ENCODE data around the gene TPRX2. TPM values are rescaled to one million over a fixed set of nuclear protein-coding genes. Genes with fewer than 3 reads are reported as not detected.

Gene TPRX2
- total RNA-seq, 2 donors from 2014 or later, result not detected

DNA sequence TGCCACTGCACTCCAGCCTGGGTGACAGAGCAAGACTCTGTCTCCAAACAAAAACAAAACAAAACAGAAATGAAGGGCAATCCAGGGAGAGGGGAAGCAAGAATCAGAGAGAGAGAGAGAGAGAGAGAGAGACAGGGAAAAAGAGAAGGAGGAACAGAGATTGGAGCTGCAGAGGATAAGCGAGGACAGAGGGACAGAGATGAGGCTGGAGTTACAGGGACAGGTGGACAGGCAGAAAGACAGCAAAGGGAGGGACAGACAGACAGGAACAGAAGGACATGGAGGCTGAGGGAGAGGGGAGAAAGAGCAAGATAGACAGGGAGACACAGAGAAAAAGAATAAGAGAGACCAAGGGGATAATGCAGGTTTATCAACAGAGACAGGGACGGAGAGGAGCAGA is 38.6 kb upstream of the TPRX2 start:
- Histone ChIP-seq H3K27me3 (replicated peaks; ENCODE audit: insufficient read depth) (no peaks in the 10 kb centered on the region), H3K36me3 (no peaks in the 10 kb centered on the region), H3K27ac (no peak overlapping the region), H3K4me1 (ENCODE audit: control insufficient read depth in 1 of 2, low read depth in 2 of 2) (no peaks in the 10 kb centered on the region), H3K4me3 (no peak overlapping the region), H3K9me3 (no peaks in the 10 kb centered on the region)
- TF ChIP-seq, protein P1, sequence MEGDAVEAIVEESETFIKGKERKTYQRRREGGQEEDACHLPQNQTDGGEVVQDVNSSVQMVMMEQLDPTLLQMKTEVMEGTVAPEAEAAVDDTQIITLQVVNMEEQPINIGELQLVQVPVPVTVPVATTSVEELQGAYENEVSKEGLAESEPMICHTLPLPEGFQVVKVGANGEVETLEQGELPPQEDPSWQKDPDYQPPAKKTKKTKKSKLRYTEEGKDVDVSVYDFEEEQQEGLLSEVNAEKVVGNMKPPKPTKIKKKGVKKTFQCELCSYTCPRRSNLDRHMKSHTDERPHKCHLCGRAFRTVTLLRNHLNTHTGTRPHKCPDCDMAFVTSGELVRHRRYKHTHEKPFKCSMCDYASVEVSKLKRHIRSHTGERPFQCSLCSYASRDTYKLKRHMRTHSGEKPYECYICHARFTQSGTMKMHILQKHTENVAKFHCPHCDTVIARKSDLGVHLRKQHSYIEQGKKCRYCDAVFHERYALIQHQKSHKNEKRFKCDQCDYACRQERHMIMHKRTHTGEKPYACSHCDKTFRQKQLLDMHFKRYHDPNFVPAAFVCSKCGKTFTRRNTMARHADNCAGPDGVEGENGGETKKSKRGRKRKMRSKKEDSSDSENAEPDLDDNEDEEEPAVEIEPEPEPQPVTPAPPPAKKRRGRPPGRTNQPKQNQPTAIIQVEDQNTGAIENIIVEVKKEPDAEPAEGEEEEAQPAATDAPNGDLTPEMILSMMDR (IDR thresholded peaks at IDR 0.05), result no peak
- DNase-seq (ENCODE audit: low spot score), result no peak
- no peak for ATAC-seq (ENCODE audit: insufficient number of reproducible peaks, low FRiP score, low read depth)

DNA sequence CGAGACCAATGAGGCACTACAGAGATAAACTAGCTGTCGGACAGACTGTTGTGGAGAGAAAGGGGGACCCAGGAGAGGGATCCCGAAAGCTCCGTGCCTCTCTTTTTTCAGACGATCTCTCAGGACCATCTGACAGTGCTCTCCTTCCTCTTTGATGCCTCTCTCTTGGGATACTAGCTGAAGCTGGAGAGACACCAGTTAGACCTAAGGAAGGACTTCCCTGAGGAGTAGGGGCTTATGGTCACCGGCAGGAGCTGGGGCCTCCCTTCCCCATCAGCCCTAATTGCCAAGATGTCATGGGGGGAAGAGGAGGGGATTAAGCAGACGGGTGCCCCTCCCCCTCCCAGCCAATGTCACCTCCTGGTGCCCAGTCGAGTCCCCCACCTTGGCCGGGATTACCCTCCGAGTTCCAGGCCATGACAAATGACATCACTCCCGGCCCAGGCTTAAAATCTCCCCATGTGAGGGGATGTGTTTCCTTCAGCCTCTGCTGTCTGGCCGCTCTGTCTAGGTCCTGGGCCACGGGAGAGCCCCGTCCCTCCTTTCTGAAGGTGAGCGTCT is 37.5 kb upstream of the TPRX2 start, which contains the start of gene CRX:
TSS of gene CRX (plus strand) at position 478 of the 561 bp plus-strand sequence. CDS start 12,507 bp downstream, outside the sequence.
- Histone ChIP-seq H3K9me3 (no peaks in the 10 kb centered on the region), H3K4me1 (ENCODE audit: control insufficient read depth in 1 of 2, low read depth in 2 of 2) (no peaks in the 10 kb centered on the region), H3K27me3 (replicated peaks; ENCODE audit: insufficient read depth) (no peaks in the 10 kb centered on the region), H3K4me3 (no peak within 1 kb of the TSS), H3K27ac (no peak within 1 kb of the TSS), H3K36me3 (no peaks in the 10 kb centered on the region)
- ATAC-seq (ENCODE audit: insufficient number of reproducible peaks, low FRiP score, low read depth), result no peak
- TF ChIP-seq, protein P1 (IDR thresholded peaks at IDR 0.05), result no peak
- no peak for DNase-seq (ENCODE audit: low spot score)

DNA sequence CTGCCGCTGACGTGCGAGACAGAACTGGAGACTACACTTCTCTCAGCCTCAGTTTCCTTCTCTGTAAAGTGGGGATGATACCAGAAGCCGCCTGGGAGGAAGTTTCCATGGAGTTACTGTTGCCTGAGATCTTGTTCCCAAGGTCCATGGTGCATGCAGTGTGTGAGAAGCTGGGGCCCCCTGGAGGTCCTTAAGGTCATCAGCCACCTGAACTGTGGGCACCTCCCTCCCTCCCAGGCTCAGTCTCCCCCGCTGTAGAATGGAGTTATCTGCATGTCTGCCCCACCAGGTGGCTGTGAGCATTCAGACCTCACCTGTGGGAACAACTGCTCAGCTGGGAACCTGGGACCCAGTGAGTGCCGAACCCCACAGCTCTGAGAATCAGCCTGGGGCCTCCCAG is 34.6 kb upstream of the TPRX2 start:
- no peak overlapping the region for H3K4me3 ChIP-seq
- ATAC-seq (ENCODE audit: insufficient number of reproducible peaks, low FRiP score, low read depth) (no peak), DNase-seq (ENCODE audit: low spot score) (no peak)
- no peaks in the 10 kb centered on the region for H3K27me3 ChIP-seq (replicated peaks; ENCODE audit: insufficient read depth)
- no peak overlapping the region for H3K27ac ChIP-seq
- no peaks in the 10 kb centered on the region for H3K4me1 ChIP-seq (ENCODE audit: control insufficient read depth in 1 of 2, low read depth in 2 of 2)
- TF ChIP-seq, protein P1 (IDR thresholded peaks at IDR 0.05), result no peak
- H3K9me3 ChIP-seq, result no peaks in the 10 kb centered on the region
- no peaks in the 10 kb centered on the region for H3K36me3 ChIP-seq

DNA sequence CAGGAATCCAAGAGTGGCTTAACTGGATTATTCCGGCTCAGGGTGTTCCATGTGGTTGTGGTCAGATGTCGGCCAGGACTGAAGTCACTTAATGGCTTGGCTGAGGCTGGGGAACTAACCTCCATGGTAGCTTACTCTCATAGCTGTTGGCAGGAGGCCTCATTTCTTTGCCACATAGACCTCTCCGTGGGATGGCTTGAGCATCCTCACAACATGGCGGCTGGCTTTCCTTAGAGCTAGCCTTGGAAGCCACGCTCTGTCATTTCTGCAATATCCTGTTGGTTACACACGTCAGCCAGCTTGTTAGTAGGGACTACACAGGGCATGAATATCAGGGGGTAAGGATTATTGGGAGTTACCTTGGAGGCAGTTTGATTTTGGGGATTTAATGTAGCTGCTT is 32.2 kb upstream of the TPRX2 start:
- TF ChIP-seq, protein P1 (IDR thresholded peaks at IDR 0.05), result no peak
- Histone ChIP-seq H3K36me3 (no peaks in the 10 kb centered on the region), H3K27me3 (replicated peaks; ENCODE audit: insufficient read depth) (no peaks in the 10 kb centered on the region), H3K27ac (no peak overlapping the region), H3K4me1 (ENCODE audit: control insufficient read depth in 1 of 2, low read depth in 2 of 2) (no peaks in the 10 kb centered on the region), H3K4me3 (no peak overlapping the region), H3K9me3 (no peaks in the 10 kb centered on the region)
- ATAC-seq (ENCODE audit: insufficient number of reproducible peaks, low FRiP score, low read depth), result no peak
- no peak for DNase-seq (ENCODE audit: low spot score)

DNA sequence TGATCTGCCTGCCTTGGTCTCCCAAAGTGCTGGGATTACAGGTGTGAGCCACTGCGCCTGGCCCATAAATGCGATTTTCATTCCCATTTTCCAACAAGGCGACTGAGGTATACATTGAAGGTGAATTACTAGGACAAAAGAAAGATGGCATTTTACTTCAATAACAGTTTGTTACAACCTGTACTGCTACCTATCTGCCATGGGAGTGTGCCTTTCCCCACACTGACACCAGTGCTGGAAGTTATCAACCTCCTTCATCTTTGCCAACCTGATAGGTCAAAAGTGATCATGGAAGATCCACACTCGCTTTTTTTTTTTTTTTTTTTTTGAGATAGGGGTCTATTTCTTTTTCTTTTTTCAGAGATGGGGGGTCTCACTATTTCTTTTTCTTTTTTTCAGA is 26.3 kb upstream of the TPRX2 start:
- no peaks in the 10 kb centered on the region for H3K27me3 ChIP-seq (replicated peaks; ENCODE audit: insufficient read depth)
- no peaks in the 10 kb centered on the region for H3K9me3 ChIP-seq
- ATAC-seq (ENCODE audit: insufficient number of reproducible peaks, low FRiP score, low read depth) (no peak), DNase-seq (ENCODE audit: low spot score) (no peak)
- H3K36me3 ChIP-seq, result no peaks in the 10 kb centered on the region
- TF ChIP-seq, protein P1 (IDR thresholded peaks at IDR 0.05), result no peak
- no peak overlapping the region for H3K4me3 ChIP-seq
- H3K4me1 ChIP-seq (ENCODE audit: control insufficient read depth in 1 of 2, low read depth in 2 of 2), result no peaks in the 10 kb centered on the region
- no peak overlapping the region for H3K27ac ChIP-seq

Data from thoracic aorta (tissue), 2 donors.